HT-29 (cell line): ENCODE measurements around the gene KCNE2. TPM values are rescaled to one million over a fixed set of nuclear protein-coding genes. Genes with fewer than 3 reads are reported as not detected.
"Not testable (repeated sequence)": the region's sequence is repeated elsewhere in the genome, so short reads cannot be mapped to it uniquely, and the experiment has no call there.

ENCODE experiments used
- DNase-seq: peaks from one replicate; pipeline ENCODE4 v3.0.0-alpha.2; 2015; ENCODE audit warnings: low spot score
- total RNA-seq: library from RNA; depleted of rRNA; stranded (reverse); fragments of >200 nt; shearing (Covaris generic); gene quantifications from 2 replicates; pipeline ENCODE4 v1.2.3, GENCODE V29; 2014; rRNA removed

The KCNE2 gene
- total RNA-seq, 1 experiment from 2014 or later, result 0.71 TPM

DNA sequence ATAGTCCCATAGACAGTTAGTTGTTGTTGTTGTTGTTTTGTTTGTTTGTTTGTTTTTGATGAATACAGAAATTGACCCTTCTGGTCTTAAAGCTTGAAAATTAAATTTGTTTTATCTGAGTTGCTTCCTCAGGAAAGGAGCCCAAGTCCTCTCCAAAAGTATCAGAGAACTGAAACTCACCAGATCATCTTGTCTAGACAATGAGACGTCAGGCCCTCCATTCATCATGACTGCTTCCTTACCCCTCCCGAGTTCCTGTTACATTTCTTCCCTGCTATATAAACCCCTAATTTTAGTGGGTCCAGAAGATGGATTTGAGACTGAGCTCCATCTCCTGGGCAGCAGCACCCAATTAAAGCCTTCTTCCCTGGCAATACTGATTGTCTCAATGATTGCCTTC lies 42.9 kb downstream of the KCNE2 start:
- DNase-seq, result not testable (repeated sequence)

DNA sequence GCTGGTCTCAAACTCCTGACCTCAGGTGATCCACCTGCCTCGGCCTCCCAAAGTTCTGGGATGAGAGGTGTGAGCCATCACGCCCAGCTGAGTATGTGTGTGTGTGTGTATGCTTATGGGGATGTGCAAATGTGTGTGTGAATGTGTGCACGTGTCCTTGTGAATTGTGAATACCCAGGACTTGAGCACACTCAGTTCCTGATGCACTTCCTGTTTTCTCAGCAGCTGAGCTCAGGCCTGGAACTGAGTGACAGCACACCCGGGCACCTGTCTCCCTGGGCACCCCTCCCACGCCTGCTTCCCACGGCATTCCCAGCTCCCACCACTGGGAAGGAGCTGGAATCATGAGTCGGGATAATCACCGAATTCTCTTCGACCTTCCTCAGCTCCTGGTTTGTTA lies 43.5 kb downstream of the KCNE2 start:
- not testable (repeated sequence) for DNase-seq

DNA sequence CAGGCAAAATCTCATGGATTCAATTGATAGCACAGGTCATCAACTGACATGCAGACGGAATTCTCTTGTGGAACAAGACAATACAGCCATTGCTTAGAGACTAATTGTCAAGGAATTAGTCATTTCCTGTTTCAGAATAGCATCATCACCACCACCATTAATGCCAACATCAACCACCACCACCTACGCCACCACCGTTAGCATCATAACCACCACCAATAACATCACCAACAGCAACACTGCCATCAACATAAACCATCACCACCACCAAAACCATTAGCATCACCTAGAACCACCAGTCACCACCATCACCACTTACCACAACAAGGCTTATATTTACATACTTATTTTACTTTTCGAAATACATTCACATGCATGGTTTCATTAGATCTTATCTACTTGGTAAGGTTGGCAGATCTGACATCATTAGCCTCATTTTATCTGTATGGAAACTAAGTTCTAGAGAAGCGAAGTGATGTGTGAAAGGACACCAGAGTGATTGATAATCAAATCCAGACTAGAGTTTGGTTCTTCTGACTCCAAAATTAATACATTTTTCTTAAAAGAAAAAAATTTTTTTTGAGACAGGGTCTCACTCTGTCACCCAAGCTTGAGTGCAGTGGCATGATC lies 53.8 kb downstream of the KCNE2 start:
- DNase-seq, result not testable (repeated sequence)

Other genes starting within 250 kb of the KCNE2 start
- gene SMIM11, start 11.5 kb downstream of the KCNE2 start, total RNA-seq, result 0.15 and 0.34 TPM in 2 replicates
- not detected in 2 replicates for gene SMIM34, start 59.9 kb downstream of the KCNE2 start, total RNA-seq
- gene KCNE1, start 148.2 kb downstream of the KCNE2 start, total RNA-seq, result 0.05 and 0.31 TPM in 2 replicates